ENCODE data around the gene ITIH4.

ITIH4 gene

DNA sequence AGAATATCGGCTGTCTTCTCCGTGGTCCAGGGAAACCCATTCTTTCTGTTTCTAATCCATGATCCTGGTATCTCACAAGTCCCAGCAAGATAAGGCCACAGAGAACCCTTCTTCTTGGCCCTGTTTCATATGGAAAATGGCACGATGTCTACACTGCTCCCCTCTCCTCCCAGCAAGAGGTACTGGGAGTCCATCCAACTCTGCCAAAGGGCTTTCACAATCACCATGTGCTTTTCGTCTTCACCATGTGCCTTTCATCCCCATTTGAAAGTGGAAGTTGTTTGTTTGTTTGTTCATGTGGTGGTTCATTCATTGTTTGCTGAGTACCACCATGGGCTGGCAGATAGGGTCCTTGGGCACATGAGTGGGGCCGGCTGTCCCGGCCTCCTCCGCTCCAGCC lies 30.4 kb downstream of the ITIH4 start:
- TF ChIP-seq, protein P1, sequence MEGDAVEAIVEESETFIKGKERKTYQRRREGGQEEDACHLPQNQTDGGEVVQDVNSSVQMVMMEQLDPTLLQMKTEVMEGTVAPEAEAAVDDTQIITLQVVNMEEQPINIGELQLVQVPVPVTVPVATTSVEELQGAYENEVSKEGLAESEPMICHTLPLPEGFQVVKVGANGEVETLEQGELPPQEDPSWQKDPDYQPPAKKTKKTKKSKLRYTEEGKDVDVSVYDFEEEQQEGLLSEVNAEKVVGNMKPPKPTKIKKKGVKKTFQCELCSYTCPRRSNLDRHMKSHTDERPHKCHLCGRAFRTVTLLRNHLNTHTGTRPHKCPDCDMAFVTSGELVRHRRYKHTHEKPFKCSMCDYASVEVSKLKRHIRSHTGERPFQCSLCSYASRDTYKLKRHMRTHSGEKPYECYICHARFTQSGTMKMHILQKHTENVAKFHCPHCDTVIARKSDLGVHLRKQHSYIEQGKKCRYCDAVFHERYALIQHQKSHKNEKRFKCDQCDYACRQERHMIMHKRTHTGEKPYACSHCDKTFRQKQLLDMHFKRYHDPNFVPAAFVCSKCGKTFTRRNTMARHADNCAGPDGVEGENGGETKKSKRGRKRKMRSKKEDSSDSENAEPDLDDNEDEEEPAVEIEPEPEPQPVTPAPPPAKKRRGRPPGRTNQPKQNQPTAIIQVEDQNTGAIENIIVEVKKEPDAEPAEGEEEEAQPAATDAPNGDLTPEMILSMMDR (IDR thresholded peaks at IDR 0.05; ENCODE audit: extremely low read depth, missing control alignments), result no peak
- no peak for DNase-seq (ENCODE audit: low spot score)

DNA sequence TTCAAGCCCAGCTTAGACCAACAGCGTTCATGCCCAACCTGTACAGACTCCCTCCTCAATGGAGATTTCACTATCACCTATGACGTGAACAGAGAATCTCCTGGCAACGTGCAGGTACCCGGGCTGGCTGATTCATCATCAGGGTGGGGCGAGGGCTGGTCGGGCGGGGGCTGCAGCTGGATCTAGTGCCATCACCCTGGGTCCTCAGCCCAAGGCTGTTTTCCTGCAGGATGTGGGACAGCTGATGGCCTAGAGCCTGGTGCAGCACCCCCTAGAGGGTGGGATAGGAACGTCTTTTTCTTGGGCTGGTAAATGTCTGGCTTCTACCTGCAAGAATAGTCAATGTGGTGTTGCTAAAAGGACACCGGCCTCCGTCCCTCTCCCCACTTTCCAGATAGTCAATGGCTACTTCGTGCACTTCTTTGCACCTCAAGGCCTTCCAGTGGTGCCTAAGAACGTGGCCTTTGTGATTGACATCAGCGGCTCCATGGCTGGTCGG lies 31.4 kb downstream of the ITIH4 start:
- peak; percentile 61 for DNase-seq (ENCODE audit: low spot score)
- TF ChIP-seq, protein P1 (IDR thresholded peaks at IDR 0.05; ENCODE audit: extremely low read depth, missing control alignments), result peak; percentile 38

DNA sequence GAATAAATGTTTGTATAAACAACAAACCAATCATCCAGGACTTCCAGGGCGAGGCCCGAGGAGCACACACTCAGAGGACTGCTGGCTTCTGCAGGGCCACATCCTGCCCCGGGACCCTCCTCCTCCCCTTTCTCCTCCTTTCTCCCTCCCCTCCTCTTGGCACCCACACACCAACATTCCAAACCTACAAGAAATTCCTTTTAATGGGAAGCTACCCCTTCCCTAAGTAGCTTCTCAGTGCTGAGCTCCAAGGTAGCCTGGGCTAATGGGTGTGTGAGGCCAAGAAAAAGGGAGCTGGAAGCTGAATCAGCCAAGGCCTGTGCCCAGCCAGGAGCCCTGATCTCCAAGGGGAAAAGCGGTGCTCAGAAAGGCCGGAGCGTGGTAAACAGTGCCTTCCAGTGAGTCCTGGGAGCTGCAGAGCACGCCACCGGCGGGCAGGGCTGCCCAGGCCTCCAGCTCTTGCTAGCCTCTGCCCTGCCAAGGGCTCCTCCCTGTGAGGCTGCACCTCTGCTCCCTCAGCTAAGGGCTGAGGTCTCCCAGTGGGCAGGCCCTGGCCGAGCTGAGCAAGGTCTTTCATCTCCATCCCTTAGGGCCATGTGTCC lies 32.0 kb downstream of the ITIH4 start:
- TF ChIP-seq, protein P1 (IDR thresholded peaks at IDR 0.05; ENCODE audit: extremely low read depth, missing control alignments), result no peak
- DNase-seq (ENCODE audit: low spot score), result no peak

DNA sequence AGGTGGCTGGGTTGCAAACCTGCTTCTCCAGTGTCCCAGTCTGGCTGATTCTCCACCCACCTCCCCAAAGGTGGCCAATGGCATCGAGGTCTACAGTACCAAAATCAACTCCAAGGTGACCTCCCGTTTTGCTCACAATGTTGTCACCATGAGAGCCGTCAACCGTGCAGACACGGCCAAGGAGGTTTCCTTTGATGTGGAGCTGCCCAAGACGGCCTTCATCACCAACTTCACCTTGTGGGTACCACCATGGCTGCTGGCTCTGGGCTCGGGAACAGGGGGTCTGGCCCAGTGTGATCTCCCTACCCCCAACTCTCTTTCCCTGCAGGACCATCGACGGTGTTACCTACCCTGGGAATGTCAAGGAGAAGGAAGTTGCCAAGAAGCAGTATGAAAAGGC lies 34.1 kb downstream of the ITIH4 start:
- TF ChIP-seq, protein P1 (IDR thresholded peaks at IDR 0.05; ENCODE audit: extremely low read depth, missing control alignments), result no peak
- DNase-seq (ENCODE audit: low spot score), result no peak

DNA sequence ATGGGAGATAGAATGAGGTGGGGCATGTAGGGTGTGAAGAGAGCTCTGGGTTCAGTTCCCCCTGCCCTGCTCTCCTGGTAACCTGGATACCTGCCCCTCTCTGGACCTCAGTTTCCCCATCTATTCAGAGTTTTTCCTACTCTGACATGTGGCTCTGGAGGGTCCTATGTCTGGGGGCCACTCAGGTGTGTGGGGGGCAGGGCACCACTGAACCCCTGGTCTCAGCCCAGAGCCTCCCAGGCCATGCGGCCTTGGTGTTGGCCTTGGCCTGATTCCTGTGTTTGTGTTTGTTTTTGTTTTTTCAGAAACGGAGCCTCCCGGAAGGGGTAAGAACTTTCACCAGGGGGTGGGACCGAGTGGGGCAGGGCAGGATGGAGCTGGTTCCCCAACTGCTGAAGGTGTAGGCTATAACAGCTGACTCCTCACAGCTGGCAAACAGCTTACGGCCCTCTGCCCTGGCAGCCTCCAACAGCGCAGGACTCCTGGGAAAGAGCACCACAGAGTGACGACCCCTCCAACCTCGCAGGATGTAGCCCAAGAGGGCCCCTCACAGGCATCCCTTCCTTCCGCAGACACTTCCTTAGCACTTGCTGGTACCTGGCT lies 35.1 kb downstream of the ITIH4 start:
- DNase-seq (ENCODE audit: low spot score), result no peak
- TF ChIP-seq, protein P1 (IDR thresholded peaks at IDR 0.05; ENCODE audit: extremely low read depth, missing control alignments), result no peak

DNA sequence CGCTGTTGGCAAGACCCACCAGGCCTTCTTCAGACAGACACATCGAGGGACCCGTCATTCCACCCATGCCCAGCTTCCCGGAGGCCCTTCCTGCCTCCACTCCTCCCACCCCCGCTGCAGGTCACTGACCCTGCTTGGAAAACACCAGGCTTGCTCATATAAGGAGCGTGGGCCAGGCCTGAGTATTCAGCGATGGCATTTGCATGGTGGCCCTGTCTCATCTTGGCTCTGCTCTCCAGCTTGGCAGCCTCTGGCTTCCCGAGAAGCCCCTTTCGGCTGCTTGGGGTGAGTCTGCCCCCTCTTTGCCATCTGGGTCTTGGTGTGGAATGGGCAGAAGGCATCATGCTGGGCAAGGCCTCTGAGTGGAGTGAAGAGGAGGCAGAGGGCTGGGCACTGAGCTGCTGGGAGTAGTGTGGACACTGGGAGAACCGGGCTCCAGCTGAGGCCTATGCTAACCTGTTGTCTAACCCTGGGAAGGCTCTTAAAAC lies 35.8 kb downstream of the ITIH4 start, which contains the start of gene ITIH3:
Gene ITIH3, plus strand, starts transcription at position 185 of the 488 bp plus-strand sequence. Its CDS starts 8 bp downstream, at position 193.
- no peak for DNase-seq (ENCODE audit: low spot score)
- TF ChIP-seq, protein P1 (IDR thresholded peaks at IDR 0.05; ENCODE audit: extremely low read depth, missing control alignments), result no peak
